ENCODE measurements around the gene THRAP3. TPM values are rescaled to one million over a fixed set of nuclear protein-coding genes. Genes with fewer than 3 reads are reported as not detected.

The THRAP3 gene
- total and polyA plus RNA-seq, 2 of the 8 experiments (the other 6 are each of a cell fraction or from before 2014, with no cell fraction given): 40.2 to 183 TPM

GRCh38 chr1:36187800-36188593, 36.2 kb upstream of the THRAP3 start (continued):
- TF ChIP-seq CHD1 (IDR thresholded peaks at IDR 0.05; ENCODE audit: low read depth, low read length): no peak
- no peak for TF ChIP-seq CEBPB (IDR thresholded peaks at IDR 0.05; ENCODE audit: low read depth, low read length)
- peak; percentile 32 for TF ChIP-seq TAF7 (optimal IDR thresholded peaks at IDR 0.05; ENCODE audit: borderline replicate concordance, low read depth, low read length)
- TF ChIP-seq TEAD4 (IDR thresholded peaks at IDR 0.05; ENCODE audit: low read depth, low read length): no peak
- no peak for TF ChIP-seq FOSL1 (IDR thresholded peaks at IDR 0.05; ENCODE audit: insufficient read depth, low read depth, low read length)
- peak; percentile 43; the same call in 1 of the 2 replicates for TF ChIP-seq MAX (IDR thresholded peaks at IDR 0.05)
- TF ChIP-seq SAP30 (IDR thresholded peaks at IDR 0.05; ENCODE audit: insufficient read depth, insufficient replicate concordance, low read length): no peak
- TF ChIP-seq ZNF274 (IDR thresholded peaks at IDR 0.05; ENCODE audit: borderline replicate concordance, extremely low read depth, low read length): no peak
- TF ChIP-seq BRCA1 (IDR thresholded peaks at IDR 0.05; ENCODE audit: low read depth, low read length): no peak
- peak; percentile 25; the same call in 1 of the 2 replicates for TF ChIP-seq USF2 (IDR thresholded peaks at IDR 0.05; ENCODE audit: low read length)
- TF ChIP-seq BACH1 (IDR thresholded peaks at IDR 0.05; ENCODE audit: low read length): peak; percentile 37; the same call in 1 of the 2 replicates
- TF ChIP-seq KDM1A (IDR thresholded peaks at IDR 0.05; ENCODE audit: borderline replicate concordance, low read length): no peak
- no peak for TF ChIP-seq CTBP2 (IDR thresholded peaks at IDR 0.05; ENCODE audit: borderline replicate concordance, insufficient read depth, insufficient read length, low read length)
- no peak for TF ChIP-seq NANOG (IDR thresholded peaks at IDR 0.05; ENCODE audit: insufficient read depth, low read depth, low read length, poor library complexity, severe bottlenecking)
- TF ChIP-seq JUN (IDR thresholded peaks at IDR 0.05; ENCODE audit: low read depth, low read length): no peak
- no peak for TF ChIP-seq BCL11A (IDR thresholded peaks at IDR 0.05; ENCODE audit: low read depth in 2 of 2, low read length in 2 of 2)
- TF ChIP-seq SIX5 (IDR thresholded peaks at IDR 0.05; ENCODE audit: low read depth, low read length): no peak
- TF ChIP-seq ATF3 (IDR thresholded peaks at IDR 0.05; ENCODE audit: insufficient read depth, low read depth, low read length): 0 out of 2 replicates have a peak, but pooled peaks have one; percentile 2
- peak; percentile 40 for TF ChIP-seq POLR2AphosphoS5 (IDR thresholded peaks at IDR 0.05; ENCODE audit: low read depth, low read length)

Measured in H1 (cell line).